Stimulated activated CD8-positive, alpha-beta memory T cell treated with anti-CD3 and anti-CD28 coated beads, Interleukin-15, amount 100 ng/mL, for 24 hours (primary cell): ENCODE results near the gene SLC2A1.
A peak's percentile ranks its signal among the peaks of the same experiment; 100 is the strongest.
"Not testable (repeated sequence)": the region's sequence is repeated elsewhere in the genome, so short reads cannot be mapped to it uniquely, and the experiment has no call there.

Experiments used
- DNase-seq: peaks from one replicate; pipeline ENCODE4 v3.0.0-alpha.2; 2020; ENCODE audit warnings: low read depth

Gene SLC2A1

GRCh38 chr1:42928859-42929258, 29.8 kb downstream of the SLC2A1 start:
- DNase-seq = no peak

- DNase-seq = no peak
Measured at GRCh38 chr1:42927920-42928505, 30.7 kb downstream of the SLC2A1 start.

GRCh38 chr1:42927274-42927841, 31.3 kb downstream of the SLC2A1 start:
- no peak for DNase-seq

DNA sequence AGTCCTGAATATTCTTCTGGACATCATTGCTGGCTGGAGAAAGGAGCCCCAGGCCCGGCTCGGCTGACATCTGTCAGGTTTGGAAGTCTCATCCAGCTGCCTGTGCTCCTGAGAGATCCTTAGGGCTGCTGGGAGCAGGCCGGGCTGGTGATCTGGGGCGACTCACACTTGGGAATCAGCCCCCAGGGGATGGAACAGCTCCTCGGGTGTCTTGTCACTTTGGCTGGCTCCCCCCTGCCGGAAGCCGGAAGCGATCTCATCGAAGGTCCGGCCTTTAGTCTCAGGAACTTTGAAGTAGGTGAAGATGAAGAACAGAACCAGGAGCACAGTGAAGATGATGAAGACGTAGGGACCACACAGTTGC, 31.8 kb downstream of the SLC2A1 start:
- no peak for DNase-seq

DNA sequence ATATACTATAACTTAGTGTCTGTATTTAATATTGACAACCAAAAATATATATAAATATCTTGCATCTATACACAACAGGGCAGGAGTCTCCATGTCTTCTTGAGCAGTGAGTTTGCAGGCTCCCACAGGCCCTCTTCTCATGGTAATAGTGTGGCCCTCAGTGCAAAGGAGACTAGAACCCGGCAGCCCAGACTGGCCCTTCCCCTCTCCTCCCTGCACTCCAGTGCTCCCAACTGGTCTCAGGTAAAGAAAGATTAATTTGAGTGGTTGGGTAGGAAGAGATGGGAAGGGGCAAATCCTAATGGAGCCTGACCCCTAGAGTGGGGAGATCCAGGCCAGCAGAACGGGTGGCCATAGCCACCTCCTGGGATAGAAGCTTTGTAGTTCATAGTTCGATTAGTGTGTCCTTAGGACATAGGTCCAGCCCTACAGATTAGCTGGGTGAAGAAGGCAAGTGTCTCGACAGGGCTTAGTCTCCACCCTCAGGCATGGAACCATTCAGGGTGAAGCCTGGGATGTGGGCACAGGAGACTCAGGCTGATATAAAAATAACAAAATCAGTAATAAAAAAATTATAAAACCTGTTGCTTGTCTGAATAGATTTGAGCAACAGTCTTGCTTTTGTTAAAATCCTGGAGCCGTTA, 32.3 kb downstream of the SLC2A1 start:
- no peak for DNase-seq

DNA sequence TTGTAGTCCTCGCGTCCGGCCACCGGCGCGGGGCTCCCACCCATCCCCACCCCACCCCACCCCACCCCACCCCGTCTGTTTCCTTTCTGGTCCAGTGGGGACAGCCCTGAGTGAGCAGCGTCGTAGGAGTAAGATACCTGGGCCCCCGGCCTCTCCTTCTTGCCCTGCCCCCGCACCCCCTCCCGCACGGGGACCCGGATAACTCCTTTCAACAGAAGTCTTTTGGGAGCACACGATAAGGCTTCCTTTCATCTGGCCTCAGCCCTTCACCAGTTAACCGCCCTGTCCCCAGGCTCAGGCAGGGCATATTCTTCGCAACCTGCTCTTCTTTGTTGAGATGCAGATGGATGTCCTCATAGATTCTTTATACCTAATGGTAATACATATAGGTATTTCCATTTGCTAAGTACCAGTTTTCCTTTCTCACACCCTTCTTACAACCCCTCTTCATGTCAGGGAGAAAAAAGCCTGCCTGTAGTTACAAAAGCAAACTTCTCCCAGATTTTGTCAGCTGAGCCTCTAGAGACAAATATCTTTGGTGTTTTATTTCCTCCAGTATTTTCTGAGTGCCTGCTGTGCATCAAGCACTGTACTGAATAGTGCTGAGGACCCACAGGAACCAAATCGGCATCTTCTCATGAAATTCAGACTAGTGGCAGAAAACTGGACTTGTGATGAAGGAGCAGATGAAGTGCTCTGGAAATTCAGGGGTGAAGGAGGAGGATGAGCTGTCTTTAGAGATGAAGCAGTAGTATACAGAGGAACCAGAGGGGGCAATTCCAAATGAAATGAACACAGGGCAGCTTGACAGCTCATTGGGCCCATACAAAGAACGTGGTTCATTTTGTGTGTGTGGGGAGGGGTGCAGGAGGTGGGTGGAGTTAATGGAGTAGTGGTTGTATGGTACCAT, 33.6 kb downstream of the SLC2A1 start:
- DNase-seq = no peak

DNA sequence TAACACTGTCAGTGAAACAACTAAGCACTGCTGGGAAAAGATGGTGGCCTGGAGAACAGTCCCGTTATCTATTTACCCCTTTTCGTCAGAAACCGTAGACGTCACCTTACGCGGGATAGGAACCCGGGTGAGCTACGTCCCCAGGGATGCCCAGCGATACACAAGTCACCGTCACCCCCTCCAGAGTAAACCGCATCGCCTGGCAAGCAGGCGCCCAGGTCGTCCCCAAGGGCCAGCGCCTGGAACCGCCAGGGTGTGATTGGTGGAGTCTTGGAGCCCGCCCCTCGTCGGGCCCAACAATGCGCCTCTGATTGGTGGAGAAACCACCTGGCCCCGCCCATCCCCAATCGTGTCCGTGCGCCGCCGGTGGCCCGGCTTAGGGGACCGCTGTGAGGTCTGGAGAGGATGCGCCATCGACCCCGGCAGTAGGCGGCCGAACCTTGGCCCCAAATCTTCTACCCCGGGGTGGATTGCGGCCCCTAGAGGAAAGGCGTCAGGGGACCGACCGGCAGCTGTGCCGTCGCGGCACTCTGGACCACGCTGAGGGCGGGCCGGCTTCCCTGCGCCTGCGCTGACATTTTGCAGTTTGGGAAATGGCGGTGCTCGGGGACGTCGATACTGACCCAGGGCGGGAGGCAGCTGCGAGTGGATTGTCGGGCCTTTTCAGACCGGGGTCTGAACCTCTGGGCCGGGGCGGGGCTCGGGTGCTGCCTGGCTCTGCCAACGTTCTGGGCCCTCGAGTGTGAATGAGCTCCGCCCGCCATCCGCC, 34.4 kb downstream of the SLC2A1 start:
- peak; percentile 80 for DNase-seq

GRCh38 chr1:42923367-42924081, 35.1 kb downstream of the SLC2A1 start:
- no peak for DNase-seq

GRCh38 chr1:42922687-42923366, 35.8 kb downstream of the SLC2A1 start:
- DNase-seq = no peak

GRCh38 chr1:42921769-42922168, 36.9 kb downstream of the SLC2A1 start:
- DNase-seq = no peak

GRCh38 chr1:42919651-42920050, 39.0 kb downstream of the SLC2A1 start:
- DNase-seq = not testable (repeated sequence)

DNA sequence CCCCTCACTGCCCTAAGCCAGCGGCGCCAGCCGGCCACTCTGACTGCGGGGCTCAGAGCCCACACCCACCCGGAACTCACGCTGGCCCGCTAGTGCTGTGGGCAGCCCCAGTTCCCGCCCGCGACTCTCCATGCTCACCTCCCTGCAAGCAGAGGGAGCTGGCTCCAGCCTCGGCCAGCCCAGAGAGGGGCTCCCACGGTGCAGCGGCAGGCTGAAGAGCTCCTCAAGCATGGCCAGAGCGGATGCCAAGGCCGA, 41.5 kb downstream of the SLC2A1 start:
- no peak for DNase-seq

- DNase-seq = no peak
Measured at GRCh38 chr1:42915456-42915855, 43.2 kb downstream of the SLC2A1 start.

DNA sequence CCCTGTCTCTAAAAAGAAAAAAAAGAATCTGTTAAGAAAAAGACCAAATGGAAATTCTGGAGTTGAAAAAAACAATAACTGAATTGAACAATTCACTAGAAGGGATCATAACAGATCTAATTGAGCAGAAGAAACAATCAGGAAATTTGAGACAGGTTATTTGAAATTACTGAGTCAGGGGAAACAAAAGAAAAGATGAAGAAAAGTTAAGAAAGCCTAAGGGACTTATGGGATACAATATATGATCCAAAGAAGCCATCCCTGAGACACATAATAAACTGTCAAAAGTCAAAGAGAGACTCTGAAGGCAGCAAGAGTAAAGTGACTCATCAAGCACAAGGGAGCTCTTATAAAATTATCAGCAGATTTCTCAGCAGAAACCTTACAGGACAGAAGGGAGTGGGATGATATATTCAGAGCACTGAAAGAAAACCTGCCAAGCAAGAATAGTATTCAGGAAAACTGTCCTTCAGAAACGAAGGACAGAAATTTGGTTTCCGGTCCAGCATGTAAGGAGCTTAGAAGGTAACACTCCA, 44.5 kb downstream of the SLC2A1 start:
- DNase-seq = no peak

DNA sequence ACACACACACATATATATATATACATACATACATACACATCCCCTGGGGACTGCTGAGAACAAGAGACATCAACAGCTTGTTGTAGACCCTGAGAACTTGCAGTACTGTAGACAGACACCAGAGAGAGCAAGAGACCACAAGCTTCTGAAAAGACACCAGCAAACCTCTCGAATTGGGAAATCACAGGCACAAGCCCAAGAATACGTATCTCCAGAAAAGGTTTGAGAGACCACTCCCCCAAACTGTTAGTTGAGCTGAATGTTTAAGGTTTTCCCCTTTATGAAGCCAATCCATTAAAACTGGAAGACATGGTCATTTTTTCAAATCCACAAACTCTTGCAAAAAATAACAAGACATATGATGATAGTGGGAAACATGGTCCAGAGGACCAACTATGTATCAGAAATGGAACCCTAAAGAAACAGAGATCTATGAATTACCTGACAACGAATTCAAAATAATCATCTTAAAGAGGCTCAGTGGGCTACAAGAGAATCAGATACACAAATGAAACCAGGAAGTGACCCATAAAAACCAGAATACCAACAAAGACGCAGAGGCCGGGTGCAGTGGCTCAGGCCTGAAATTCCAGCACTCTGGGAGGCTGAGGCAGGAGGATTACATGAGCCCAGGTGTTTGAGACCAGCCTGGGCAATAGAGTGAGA, 45.1 kb downstream of the SLC2A1 start:
- DNase-seq = no peak

- no peak for DNase-seq
Measured at GRCh38 chr1:42910985-42911384, 47.7 kb downstream of the SLC2A1 start.

GRCh38 chr1:42908046-42908445, 50.6 kb downstream of the SLC2A1 start:
- no peak for DNase-seq

GRCh38 chr1:42904434-42904833, 54.2 kb downstream of the SLC2A1 start:
- no peak for DNase-seq

GRCh38 chr1:42899960-42900359, 58.7 kb downstream of the SLC2A1 start:
- not testable (repeated sequence) for DNase-seq

- DNase-seq = no peak
Measured at GRCh38 chr1:42891465-42892138, 67.1 kb downstream of the SLC2A1 start.
